Gastrocnemius medialis (tissue), 4 donors: ENCODE measurements around the gene PAM16.

Experiments
- POLR2A ChIP-seq, 2 donors: fragments of 450-650 bp; IDR thresholded peaks; one replicate each; pipeline ENCODE4 v1.6.1; 2017; ENCODE audit warnings: antibody characterized with exemption in 2 of 2, mild to moderate bottlenecking in 2 of 2, moderate library complexity in 2 of 2
- TF ChIP-seq, protein P1 (sequence below), 5 experiments: fragments of 450-650 bp in 3 of 5; fragments of 200-600 bp in 2 of 5; sonication (generic) in 2 of 5; IDR thresholded peaks in 4 of 5; conservative IDR thresholded peaks in 1 of 5; 1 replicate in 4 of 5; 2 replicates in 1 of 5; pipeline ENCODE4 v1.5.1; 2016 to 2019; ENCODE audit warnings: antibody characterized with exemption in 5 of 5, mild to moderate bottlenecking in 3 of 5, moderate library complexity in 3 of 5

DNA sequence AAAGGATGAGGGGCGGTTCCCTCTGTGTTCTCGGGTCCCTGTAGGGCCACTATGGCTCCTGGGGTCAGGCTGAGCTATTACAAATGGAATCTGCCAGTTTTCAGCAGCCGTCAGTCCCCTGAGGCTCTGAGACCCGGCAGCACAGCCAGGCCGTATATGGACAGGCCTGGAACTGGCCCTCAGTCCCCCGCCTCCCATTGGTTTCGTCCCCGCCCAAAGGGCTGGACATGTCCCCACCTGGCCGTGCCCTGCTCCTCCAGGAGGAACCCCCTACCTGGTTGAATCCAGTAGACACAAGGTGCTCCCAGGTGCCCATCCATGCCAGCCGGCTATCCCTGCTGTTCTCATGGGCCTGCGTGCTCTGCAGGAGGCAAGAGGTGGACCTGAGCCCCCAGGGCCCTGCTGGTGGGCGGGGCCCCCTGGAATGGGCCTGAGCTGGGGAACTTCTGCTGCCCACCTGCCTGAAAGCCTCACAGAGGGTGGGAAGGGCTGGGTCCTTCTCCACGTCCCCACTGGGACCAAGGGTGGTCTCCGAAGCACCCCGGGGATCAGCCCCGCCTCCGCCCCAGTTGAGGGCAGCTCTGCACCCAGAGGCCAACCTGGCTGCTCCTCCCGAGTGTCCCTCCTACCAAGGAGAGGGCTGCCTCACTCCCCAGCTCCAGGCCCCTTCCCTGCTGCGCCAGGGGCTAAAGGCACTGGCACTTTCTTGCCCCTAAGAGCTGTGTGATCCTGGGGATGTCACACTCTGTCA is 37.3 kb upstream of the PAM16 start:
- TF ChIP-seq, protein P1, sequence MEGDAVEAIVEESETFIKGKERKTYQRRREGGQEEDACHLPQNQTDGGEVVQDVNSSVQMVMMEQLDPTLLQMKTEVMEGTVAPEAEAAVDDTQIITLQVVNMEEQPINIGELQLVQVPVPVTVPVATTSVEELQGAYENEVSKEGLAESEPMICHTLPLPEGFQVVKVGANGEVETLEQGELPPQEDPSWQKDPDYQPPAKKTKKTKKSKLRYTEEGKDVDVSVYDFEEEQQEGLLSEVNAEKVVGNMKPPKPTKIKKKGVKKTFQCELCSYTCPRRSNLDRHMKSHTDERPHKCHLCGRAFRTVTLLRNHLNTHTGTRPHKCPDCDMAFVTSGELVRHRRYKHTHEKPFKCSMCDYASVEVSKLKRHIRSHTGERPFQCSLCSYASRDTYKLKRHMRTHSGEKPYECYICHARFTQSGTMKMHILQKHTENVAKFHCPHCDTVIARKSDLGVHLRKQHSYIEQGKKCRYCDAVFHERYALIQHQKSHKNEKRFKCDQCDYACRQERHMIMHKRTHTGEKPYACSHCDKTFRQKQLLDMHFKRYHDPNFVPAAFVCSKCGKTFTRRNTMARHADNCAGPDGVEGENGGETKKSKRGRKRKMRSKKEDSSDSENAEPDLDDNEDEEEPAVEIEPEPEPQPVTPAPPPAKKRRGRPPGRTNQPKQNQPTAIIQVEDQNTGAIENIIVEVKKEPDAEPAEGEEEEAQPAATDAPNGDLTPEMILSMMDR (IDR thresholded peaks at IDR 0.05 in 4 of 5, conservative IDR thresholded peaks at IDR 0.05 in 1 of 5) = no peak
- TF ChIP-seq POLR2A (IDR thresholded peaks at IDR 0.05) = no peak
